Activated T-helper 17 cell treated with anti-CD3 and anti-CD28 coated beads, Interleukin-2, amount 50 U/mL, for 72 hours (primary cell): Measurements from ENCODE around the gene PLSCR5. TPM values are rescaled to one million over a fixed set of nuclear protein-coding genes. Genes with fewer than 3 reads are reported as not detected.

Source experiments
- ATAC-seq: fragments of 150-1000 bp; cut with Tn5 transposase; replicated peaks from 2 replicates; pipeline ENCODE4 v1.10.0; 2021; ENCODE audit warnings: mild to moderate bottlenecking, moderate library complexity
- H3K27ac Mint-ChIP-seq: one replicate; pipeline ENCODE4 v1.8.0; 2022; ENCODE audit warnings: mixed read lengths
- H3K27me3 Mint-ChIP-seq: one replicate; pipeline ENCODE4 v1.8.0; 2022; ENCODE audit warnings: mixed read lengths
- H3K36me3 Mint-ChIP-seq: one replicate; pipeline ENCODE4 v1.8.0; 2022; ENCODE audit warnings: low read depth, mild to moderate bottlenecking, mixed read lengths
- H3K4me1 Mint-ChIP-seq: one replicate; pipeline ENCODE4 v1.8.0; 2022; ENCODE audit warnings: mixed read lengths
- H3K4me3 Mint-ChIP-seq: one replicate; pipeline ENCODE4 v1.8.0; 2022; ENCODE audit warnings: mild to moderate bottlenecking, mixed read lengths
- H3K9me3 Mint-ChIP-seq: one replicate; pipeline ENCODE4 v1.8.0; 2022; ENCODE audit warnings: mixed read lengths
- total RNA-seq, 2 donors: library from RNA; stranded (reverse); gene quantifications; one replicate each; pipeline ENCODE4 v1.2.3, GENCODE V29; 2022

Gene PLSCR5
- total RNA-seq, 2 donors from 2014 or later = not detected

GRCh38 chr3:146544002-146544928 is 60.9 kb downstream of the PLSCR5 start, which contains the start of gene PLSCR1:
TSS of gene PLSCR1 (minus strand) at chr3:146544607. CDS start at chr3:146536552, 8,055 bp downstream.
- no peaks in the 10 kb centered on the region for H3K27me3 Mint-ChIP-seq
- no peaks in the 10 kb centered on the region for H3K9me3 Mint-ChIP-seq
- H3K36me3 Mint-ChIP-seq = peaks cover 6% of the 10 kb centered on the region
- peaks cover 32% of the 10 kb centered on the region for H3K4me1 Mint-ChIP-seq
- peak; percentile 80 for ATAC-seq
- peak within 1 kb of the TSS; percentile 88 for H3K27ac Mint-ChIP-seq
- peak within 1 kb of the TSS; percentile 96 for H3K4me3 Mint-ChIP-seq

- Mint-ChIP-seq H3K27me3 (no peaks in the 10 kb centered on the region), H3K27ac (peak overlapping the region; percentile 88)
- peak; percentile 2 for ATAC-seq
Measured at GRCh38 chr3:146543461-146544001, 61.6 kb downstream of the PLSCR5 start.

GRCh38 chr3:146542978-146543377 is 62.2 kb downstream of the PLSCR5 start:
- Mint-ChIP-seq H3K36me3 (peaks cover 6% of the 10 kb centered on the region), H3K4me3 (peak overlapping the region; percentile 96), H3K27ac (peak overlapping the region; percentile 88), H3K27me3 (no peaks in the 10 kb centered on the region), H3K9me3 (no peaks in the 10 kb centered on the region), H3K4me1 (peaks cover 32% of the 10 kb centered on the region)
- no peak for ATAC-seq

More at GRCh38 chr3:146543461-146544001, 61.6 kb downstream of the PLSCR5 start:
- Mint-ChIP-seq H3K36me3 (peaks cover 6% of the 10 kb centered on the region), H3K4me3 (peak overlapping the region; percentile 96), H3K9me3 (no peaks in the 10 kb centered on the region), H3K4me1 (peaks cover 32% of the 10 kb centered on the region)

GRCh38 chr3:146542179-146542578 is 63.0 kb downstream of the PLSCR5 start:
- peak; percentile 19 for ATAC-seq
- H3K9me3 Mint-ChIP-seq = no peaks in the 10 kb centered on the region

GRCh38 chr3:146540978-146541377 is 64.2 kb downstream of the PLSCR5 start:
- no peak for ATAC-seq
- Mint-ChIP-seq H3K27ac (peak overlapping the region; percentile 22), H3K36me3 (peaks cover 13% of the 10 kb centered on the region), H3K4me3 (peak overlapping the region; percentile 96), H3K4me1 (peaks cover 32% of the 10 kb centered on the region), H3K9me3 (no peaks in the 10 kb centered on the region), H3K27me3 (no peaks in the 10 kb centered on the region)

More at GRCh38 chr3:146542179-146542578, 63.0 kb downstream of the PLSCR5 start:
- Mint-ChIP-seq H3K4me3 (peak overlapping the region; percentile 96), H3K4me1 (peaks cover 36% of the 10 kb centered on the region), H3K27me3 (no peaks in the 10 kb centered on the region), H3K36me3 (peaks cover 6% of the 10 kb centered on the region), H3K27ac (peak overlapping the region; percentile 7)

- Mint-ChIP-seq H3K27me3 (no peaks in the 10 kb centered on the region), H3K9me3 (no peaks in the 10 kb centered on the region), H3K36me3 (peaks cover 13% of the 10 kb centered on the region), H3K4me3 (peak overlapping the region; percentile 96), H3K4me1 (peaks cover 32% of the 10 kb centered on the region), H3K27ac (no peak overlapping the region)
- no peak for ATAC-seq
Measured at GRCh38 chr3:146540236-146540635, 64.9 kb downstream of the PLSCR5 start.

GRCh38 chr3:146539315-146539714 is 65.8 kb downstream of the PLSCR5 start:
- Mint-ChIP-seq H3K4me3 (no peak overlapping the region), H3K9me3 (no peaks in the 10 kb centered on the region), H3K36me3 (peaks cover 19% of the 10 kb centered on the region), H3K27me3 (no peaks in the 10 kb centered on the region), H3K4me1 (peaks cover 36% of the 10 kb centered on the region), H3K27ac (no peak overlapping the region)
- no peak for ATAC-seq

- Mint-ChIP-seq H3K27ac (no peak overlapping the region), H3K4me3 (no peak overlapping the region), H3K4me1 (peaks cover 29% of the 10 kb centered on the region), H3K27me3 (no peaks in the 10 kb centered on the region), H3K36me3 (peaks cover 33% of the 10 kb centered on the region), H3K9me3 (no peaks in the 10 kb centered on the region)
- ATAC-seq = no peak
Measured at GRCh38 chr3:146537603-146538002, 67.5 kb downstream of the PLSCR5 start.

GRCh38 chr3:146536681-146537080 is 68.5 kb downstream of the PLSCR5 start:
- no peaks in the 10 kb centered on the region for H3K27me3 Mint-ChIP-seq
- ATAC-seq = no peak
- peaks cover 33% of the 10 kb centered on the region for H3K36me3 Mint-ChIP-seq
- H3K4me3 Mint-ChIP-seq = no peak overlapping the region
- H3K27ac Mint-ChIP-seq = no peak overlapping the region
- H3K4me1 Mint-ChIP-seq = peaks cover 20% of the 10 kb centered on the region
- H3K9me3 Mint-ChIP-seq = no peaks in the 10 kb centered on the region

Other genes with a start within 250 kb of the PLSCR5 start
- gene PLSCR2, start 135.8 kb downstream of the PLSCR5 start, total RNA-seq = not detected
- gene PLSCR1, start 60.7 kb downstream of the PLSCR5 start, total RNA-seq = 10 to 100 TPM; 22.6 to 48.0 TPM